Neural crest cell (in vitro differentiated cells): ENCODE data around the gene PAGE4. TPM values are rescaled to one million over a fixed set of nuclear protein-coding genes. Genes with fewer than 3 reads are reported as not detected.

ENCODE experiments used
- DNase-seq: peaks from one replicate; pipeline ENCODE4 v3.0.0; 2021; ENCODE audit warnings: low read depth, mixed read lengths, low spot score
- H3K27ac Mint-ChIP-seq: one replicate; pipeline ENCODE4 v1.8.0; 2021; ENCODE audit warnings: mild to moderate bottlenecking, mixed read lengths; ENCODE audit not compliant: unreplicated experiment
- H3K27me3 Mint-ChIP-seq: 2 replicates; pipeline ENCODE4 v1.8.0; 2021; ENCODE audit warnings: low read depth, mild to moderate bottlenecking, mixed read lengths
- H3K36me3 Mint-ChIP-seq: 2 replicates; pipeline ENCODE4 v1.8.0; 2021; ENCODE audit warnings: low read depth, mild to moderate bottlenecking, mixed read lengths
- H3K4me1 Mint-ChIP-seq: 2 replicates; pipeline ENCODE4 v1.8.0; 2021; ENCODE audit warnings: mixed read lengths
- H3K4me3 Mint-ChIP-seq: one replicate; pipeline ENCODE4 v1.8.0; 2021; ENCODE audit warnings: mild to moderate bottlenecking, mixed read lengths
- H3K9me3 Mint-ChIP-seq: 2 replicates; pipeline ENCODE4 v1.8.0; 2021; ENCODE audit warnings: mixed read lengths
- CTCF ChIP-seq: fragments of 200-600 bp; sonication (generic); conservative IDR thresholded peaks from 2 replicates; pipeline ENCODE4 v1.5.0; 2021; ENCODE audit warnings: antibody characterized with exemption, mild to moderate bottlenecking
- total RNA-seq: library from RNA; stranded (reverse); gene quantifications from 2 replicates; pipeline ENCODE4 v1.2.1, GENCODE V29; 2021

The PAGE4 gene
- total RNA-seq, 1 donor from 2014 or later = not detected

- TF ChIP-seq CTCF = no peak
- Mint-ChIP-seq H3K27me3 (no peaks in the 10 kb centered on the region), H3K27ac (no peak overlapping the region), H3K4me1 (peaks cover 2% of the 10 kb centered on the region), H3K36me3 (no peaks in the 10 kb centered on the region), H3K4me3 (no peak overlapping the region), H3K9me3 (peaks cover 4% of the 10 kb centered on the region)
- DNase-seq = no peak
These were observed 20.9 kb downstream of the PAGE4 start for GRCh38 chrX:49850028-49850427.

- no peaks in the 10 kb centered on the region for H3K27me3 Mint-ChIP-seq
These were observed 24.6 kb downstream of the PAGE4 start for GRCh38 chrX:49853661-49854060.

DNA sequence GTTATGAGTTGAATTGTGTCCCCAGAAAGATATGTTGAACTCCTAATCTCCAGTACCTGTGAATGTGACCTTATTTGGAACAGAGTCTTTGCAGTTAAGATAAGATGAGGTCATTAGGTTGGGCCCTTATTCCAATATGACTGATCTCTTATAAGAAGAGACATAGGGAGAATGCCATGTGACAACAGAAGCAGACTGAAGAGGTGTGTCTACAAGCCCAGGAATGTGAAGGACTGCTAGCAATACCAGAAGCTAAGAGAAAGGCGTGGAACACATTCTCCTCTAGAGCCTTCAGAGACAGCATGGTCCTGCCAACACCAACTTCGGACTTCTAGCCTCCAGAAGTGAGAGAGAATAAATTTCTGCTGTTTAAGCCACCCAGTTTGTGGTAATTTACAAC lies 27.7 kb downstream of the PAGE4 start:
- peaks cover 11% of the 10 kb centered on the region for H3K9me3 Mint-ChIP-seq
- no peaks in the 10 kb centered on the region for H3K27me3 Mint-ChIP-seq
- DNase-seq = no peak
- H3K4me3 Mint-ChIP-seq = no peak overlapping the region
- no peaks in the 10 kb centered on the region for H3K36me3 Mint-ChIP-seq
- TF ChIP-seq CTCF = no peak
- H3K27ac Mint-ChIP-seq = no peak overlapping the region
- no peaks in the 10 kb centered on the region for H3K4me1 Mint-ChIP-seq

More at GRCh38 chrX:49853661-49854060, 24.6 kb downstream of the PAGE4 start:
- DNase-seq = no peak
- Mint-ChIP-seq H3K4me3 (no peak overlapping the region), H3K9me3 (peaks cover 8% of the 10 kb centered on the region), H3K4me1 (no peaks in the 10 kb centered on the region), H3K27ac (no peak overlapping the region), H3K36me3 (no peaks in the 10 kb centered on the region)
- TF ChIP-seq CTCF = no peak

DNA sequence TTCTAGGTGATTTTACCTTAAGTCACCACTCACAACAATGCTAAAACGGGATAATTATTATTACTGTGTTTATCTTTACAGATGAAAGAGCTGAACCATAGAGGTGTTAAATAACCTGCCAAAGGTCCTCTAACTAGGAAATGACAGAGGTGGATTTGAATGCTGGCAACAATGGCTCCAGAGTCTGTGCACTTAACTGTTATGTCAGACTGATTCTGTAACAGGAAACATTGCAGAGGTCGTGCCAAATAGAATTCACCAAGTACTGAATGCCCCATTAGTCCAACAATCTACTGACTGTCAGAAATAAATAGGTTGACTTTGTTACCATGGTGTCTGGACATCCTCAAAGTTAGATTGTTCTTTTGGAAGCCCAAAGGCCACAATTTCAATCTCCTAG lies 29.2 kb downstream of the PAGE4 start:
- H3K9me3 Mint-ChIP-seq = peaks cover 17% of the 10 kb centered on the region
- DNase-seq = no peak
- H3K4me1 Mint-ChIP-seq = no peaks in the 10 kb centered on the region
- no peak for TF ChIP-seq CTCF
- H3K4me3 Mint-ChIP-seq = no peak overlapping the region
- H3K36me3 Mint-ChIP-seq = no peaks in the 10 kb centered on the region
- H3K27me3 Mint-ChIP-seq = no peaks in the 10 kb centered on the region
- H3K27ac Mint-ChIP-seq = no peak overlapping the region

DNA sequence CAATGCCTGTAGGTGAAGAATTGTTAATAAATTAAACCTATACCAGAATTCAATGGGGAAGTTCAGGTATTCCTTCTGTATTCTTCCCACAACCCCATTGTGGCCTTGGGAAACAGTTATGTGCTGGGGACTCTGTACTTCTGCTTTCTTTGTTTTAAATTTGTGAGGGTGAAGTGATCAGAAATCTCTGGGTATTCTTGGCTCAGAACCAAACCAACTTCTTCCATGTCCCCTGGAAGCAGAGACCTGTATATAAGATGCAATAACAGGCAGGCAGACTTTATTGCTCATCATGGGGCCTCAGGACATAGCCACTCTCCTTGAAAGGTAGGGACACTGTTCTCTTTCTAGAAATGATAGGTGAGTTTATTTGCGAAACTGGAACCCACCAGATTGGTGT lies 30.4 kb downstream of the PAGE4 start:
- peaks cover 17% of the 10 kb centered on the region for H3K9me3 Mint-ChIP-seq
- DNase-seq = no peak
- no peak for TF ChIP-seq CTCF

More for the DNA sequence above, 30.4 kb downstream of the PAGE4 start:
- Mint-ChIP-seq H3K36me3 (no peaks in the 10 kb centered on the region), H3K4me3 (no peak overlapping the region), H3K27me3 (no peaks in the 10 kb centered on the region), H3K27ac (no peak overlapping the region), H3K4me1 (no peaks in the 10 kb centered on the region)
